ENCODE data around the gene SHISA9.

The SHISA9 gene

GRCh38 chr16:13029786-13030185 lies 128.4 kb downstream of the SHISA9 start:
- Histone ChIP-seq H3F3A (ENCODE audit: control insufficient read depth, insufficient read depth) (no peaks in the 10 kb centered on the region), H3K4me3 (ENCODE audit: low read length) (no peak overlapping the region)
- no peak for TF ChIP-seq CTCF (IDR thresholded peaks at IDR 0.05; ENCODE audit: low read depth, low read length, poor library complexity, severe bottlenecking)
- TF ChIP-seq EZH2phosphoT487 (IDR thresholded peaks at IDR 0.05; ENCODE audit: borderline replicate concordance, low read length), result no peak

GRCh38 chr16:13030769-13031168 lies 129.4 kb downstream of the SHISA9 start:
- H3K27me3 ChIP-seq (ENCODE audit: control insufficient read depth, low read length), result no peaks in the 10 kb centered on the region
- H3K4me1 ChIP-seq (ENCODE audit: control insufficient read depth, low read length), result no peaks in the 10 kb centered on the region
- no peaks in the 10 kb centered on the region for H3K9me2 ChIP-seq (replicated peaks; ENCODE audit: control insufficient read depth, low read length)
- no peak overlapping the region for H3K4me2 ChIP-seq (ENCODE audit: low read length)
- H3F3A ChIP-seq (ENCODE audit: control insufficient read depth, insufficient read depth), result no peaks in the 10 kb centered on the region
- H3K4me3 ChIP-seq (ENCODE audit: low read length), result no peak overlapping the region
- no peaks in the 10 kb centered on the region for H3K79me2 ChIP-seq (ENCODE audit: control insufficient read depth, low read length)
- H4K20me1 ChIP-seq (ENCODE audit: control insufficient read depth, insufficient read depth, low read depth, low read length), result no peaks in the 10 kb centered on the region
- TF ChIP-seq CTCF (IDR thresholded peaks at IDR 0.05; ENCODE audit: low read depth, low read length, poor library complexity, severe bottlenecking) (no peak), EZH2phosphoT487 (IDR thresholded peaks at IDR 0.05; ENCODE audit: borderline replicate concordance, low read length) (no peak)
- no peak overlapping the region for H3K27ac ChIP-seq (ENCODE audit: low read depth, low read length)
- no peaks in the 10 kb centered on the region for H3K36me3 ChIP-seq (ENCODE audit: control insufficient read depth, low read length)
- H3K9me3 ChIP-seq (ENCODE audit: control insufficient read depth, insufficient read depth, low read length), result peaks cover 5% of the 10 kb centered on the region; the same call in 1 of the 2 replicates

More at GRCh38 chr16:13029786-13030185, 128.4 kb downstream of the SHISA9 start:
- Histone ChIP-seq H3K27me3 (ENCODE audit: control insufficient read depth, low read length) (no peaks in the 10 kb centered on the region), H3K36me3 (ENCODE audit: control insufficient read depth, low read length) (no peaks in the 10 kb centered on the region), H3K4me2 (ENCODE audit: low read length) (no peak overlapping the region), H3K79me2 (ENCODE audit: control insufficient read depth, low read length) (no peaks in the 10 kb centered on the region), H3K4me1 (ENCODE audit: control insufficient read depth, low read length) (no peaks in the 10 kb centered on the region), H3K9me3 (ENCODE audit: control insufficient read depth, insufficient read depth, low read length) (peaks cover 5% of the 10 kb centered on the region; the same call in 1 of the 2 replicates), H3K27ac (ENCODE audit: low read depth, low read length) (no peak overlapping the region), H4K20me1 (ENCODE audit: control insufficient read depth, insufficient read depth, low read depth, low read length) (no peaks in the 10 kb centered on the region), H3K9me2 (replicated peaks; ENCODE audit: control insufficient read depth, low read length) (no peaks in the 10 kb centered on the region)

- Histone ChIP-seq H3K27me3 (ENCODE audit: control insufficient read depth, low read length) (no peaks in the 10 kb centered on the region), H3K27ac (ENCODE audit: low read depth, low read length) (no peak overlapping the region), H3K9me2 (replicated peaks; ENCODE audit: control insufficient read depth, low read length) (no peaks in the 10 kb centered on the region), H3K4me1 (ENCODE audit: control insufficient read depth, low read length) (no peaks in the 10 kb centered on the region), H4K20me1 (ENCODE audit: control insufficient read depth, insufficient read depth, low read depth, low read length) (no peaks in the 10 kb centered on the region), H3K4me2 (ENCODE audit: low read length) (no peak overlapping the region), H3F3A (ENCODE audit: control insufficient read depth, insufficient read depth) (no peaks in the 10 kb centered on the region), H3K79me2 (ENCODE audit: control insufficient read depth, low read length) (no peaks in the 10 kb centered on the region), H3K9me3 (ENCODE audit: control insufficient read depth, insufficient read depth, low read length) (no peaks in the 10 kb centered on the region), H3K4me3 (ENCODE audit: low read length) (no peak overlapping the region), H3K36me3 (ENCODE audit: control insufficient read depth, low read length) (no peaks in the 10 kb centered on the region)
- TF ChIP-seq EZH2phosphoT487 (IDR thresholded peaks at IDR 0.05; ENCODE audit: borderline replicate concordance, low read length) (no peak), CTCF (IDR thresholded peaks at IDR 0.05; ENCODE audit: low read depth, low read length, poor library complexity, severe bottlenecking) (no peak)
These were observed 131.5 kb downstream of the SHISA9 start for GRCh38 chr16:13032911-13033310.
